ENCODE results near the gene HSPB9.

Gene HSPB9

DNA sequence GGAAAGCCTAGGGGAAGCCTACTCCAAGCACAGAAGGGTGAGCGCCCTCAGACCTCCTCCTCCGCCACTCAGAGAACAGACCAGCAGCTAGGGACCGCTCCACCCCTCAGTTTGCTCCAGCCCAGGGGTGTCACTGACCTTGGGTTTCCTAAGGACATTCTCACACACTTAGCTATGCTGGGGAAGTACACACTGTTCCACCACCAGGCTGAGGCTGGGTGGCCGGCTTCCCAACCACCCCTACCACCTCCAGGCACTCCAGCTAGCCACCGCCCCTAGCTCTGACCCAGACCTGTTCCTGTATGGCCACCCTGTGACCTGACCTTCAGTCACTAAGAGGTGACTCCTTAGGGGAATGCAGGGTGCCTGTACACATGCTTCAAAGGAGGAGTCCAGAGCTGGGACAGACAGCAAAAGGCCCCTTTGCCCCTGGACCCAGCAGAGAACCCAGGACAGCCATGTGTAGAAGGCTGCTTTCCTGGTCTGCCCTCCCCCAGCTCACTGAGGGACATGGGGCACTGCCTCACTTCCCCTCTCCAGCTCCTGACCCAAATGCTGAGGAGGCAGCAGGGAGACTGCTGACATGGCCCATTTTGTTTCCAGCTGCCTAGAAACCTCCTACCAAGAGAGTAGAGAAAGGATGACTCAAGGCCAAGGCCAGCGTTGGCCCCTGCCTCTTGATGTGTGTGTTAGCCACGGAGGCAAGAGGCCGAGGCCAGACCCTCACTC, 6.7 kb downstream of the HSPB9 start:
- H3K27me3 ChIP-seq (replicated peaks; ENCODE audit: control insufficient read depth, insufficient read depth, low read length), result no peaks in the 10 kb centered on the region
- H3K4me3 ChIP-seq (replicated peaks; ENCODE audit: low read depth, low read length), result no peak overlapping the region
- TF ChIP-seq CTCF (IDR thresholded peaks at IDR 0.05; ENCODE audit: insufficient read depth, low read length, poor library complexity, severe bottlenecking), result no peak
- peaks cover 35% of the 10 kb centered on the region for H3K36me3 ChIP-seq (ENCODE audit: control insufficient read depth, insufficient read depth, low read length)
- no peak for DNase-seq (ENCODE audit: extremely low read depth, insufficient read length)

DNA sequence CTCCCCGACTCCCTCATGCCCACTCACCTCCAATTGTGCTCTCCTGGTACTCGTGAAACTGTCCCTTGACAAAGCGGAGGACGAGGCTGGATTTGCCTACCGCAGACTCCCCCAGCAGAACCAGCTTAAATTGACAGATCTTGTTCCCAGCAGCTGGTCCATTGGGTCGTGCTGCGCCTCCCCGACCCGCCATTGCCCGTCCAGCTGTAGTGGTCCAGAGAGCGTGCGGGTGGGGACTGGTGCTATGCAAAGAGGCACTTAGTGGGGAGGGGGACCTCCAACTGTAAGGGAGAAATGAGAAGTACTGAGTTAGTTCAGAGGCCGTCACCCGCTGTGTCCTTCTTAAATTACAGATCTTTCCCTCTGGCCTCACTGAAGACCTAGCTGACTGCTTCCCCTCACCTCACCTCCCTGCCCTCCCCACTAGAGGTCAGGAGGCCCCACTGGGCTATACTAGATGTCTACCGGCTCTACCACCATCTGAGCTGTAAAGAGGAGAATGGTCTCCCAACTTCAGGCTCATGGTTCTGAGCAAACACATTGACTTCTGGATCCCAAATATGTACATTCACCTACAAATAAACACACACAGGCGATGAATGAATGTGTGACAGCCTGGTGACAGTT, 7.8 kb downstream of the HSPB9 start:
- Histone ChIP-seq H3K4me3 (replicated peaks; ENCODE audit: low read depth, low read length) (no peak overlapping the region), H3K27me3 (replicated peaks; ENCODE audit: control insufficient read depth, insufficient read depth, low read length) (no peaks in the 10 kb centered on the region), H3K36me3 (ENCODE audit: control insufficient read depth, insufficient read depth, low read length) (peaks cover 32% of the 10 kb centered on the region)
- no peak for TF ChIP-seq CTCF (IDR thresholded peaks at IDR 0.05; ENCODE audit: insufficient read depth, low read length, poor library complexity, severe bottlenecking)
- no peak for DNase-seq (ENCODE audit: extremely low read depth, insufficient read length)

DNA sequence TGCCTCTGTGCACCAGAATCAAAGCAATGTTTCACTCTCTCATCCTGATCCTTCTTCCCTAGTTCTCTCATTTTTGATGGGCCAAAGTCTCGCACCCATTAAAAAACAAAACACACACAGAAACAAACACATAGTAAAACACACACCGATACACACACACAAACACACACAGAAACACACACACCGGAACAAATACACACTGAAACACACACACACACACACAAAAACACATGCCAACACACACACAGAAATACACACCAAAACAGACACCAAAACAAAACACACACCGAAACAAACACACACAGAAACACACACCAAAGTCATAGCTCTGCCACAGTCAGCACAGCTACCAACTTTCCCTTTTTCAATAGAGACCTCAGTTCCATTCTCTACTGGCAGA, 8.6 kb downstream of the HSPB9 start:
- no peak for DNase-seq (ENCODE audit: extremely low read depth, insufficient read length)
- Histone ChIP-seq H3K36me3 (ENCODE audit: control insufficient read depth, insufficient read depth, low read length) (peaks cover 39% of the 10 kb centered on the region), H3K4me3 (replicated peaks; ENCODE audit: low read depth, low read length) (no peak overlapping the region), H3K27me3 (replicated peaks; ENCODE audit: control insufficient read depth, insufficient read depth, low read length) (no peaks in the 10 kb centered on the region)
- TF ChIP-seq CTCF (IDR thresholded peaks at IDR 0.05; ENCODE audit: insufficient read depth, low read length, poor library complexity, severe bottlenecking), result no peak

DNA sequence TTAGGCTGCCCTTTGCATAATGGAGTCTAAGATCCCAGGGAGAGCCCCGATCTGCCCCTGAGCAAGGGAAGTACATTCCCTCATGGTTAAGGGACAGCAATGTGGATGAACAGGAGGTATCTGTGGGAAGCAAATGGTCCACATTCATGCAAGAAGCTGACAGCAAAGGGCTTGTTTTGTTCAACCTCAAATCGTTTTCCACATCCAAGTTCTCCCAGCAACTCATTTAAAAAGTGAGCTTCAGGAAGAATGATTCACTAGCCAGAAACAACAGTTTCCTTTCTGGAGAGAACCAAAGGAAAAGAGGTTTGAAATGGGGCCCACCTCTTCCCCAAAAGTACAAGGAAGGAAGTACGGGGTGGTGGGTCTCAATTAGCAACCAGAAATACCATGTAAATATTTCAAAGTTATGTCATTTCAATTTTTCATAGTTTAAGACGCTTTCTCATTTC, 9.4 kb downstream of the HSPB9 start:
- Histone ChIP-seq H3K36me3 (ENCODE audit: control insufficient read depth, insufficient read depth, low read length) (peaks cover 35% of the 10 kb centered on the region), H3K4me3 (replicated peaks; ENCODE audit: low read depth, low read length) (no peak overlapping the region), H3K27me3 (replicated peaks; ENCODE audit: control insufficient read depth, insufficient read depth, low read length) (no peaks in the 10 kb centered on the region)
- no peak for DNase-seq (ENCODE audit: extremely low read depth, insufficient read length)
- TF ChIP-seq CTCF (IDR thresholded peaks at IDR 0.05; ENCODE audit: insufficient read depth, low read length, poor library complexity, severe bottlenecking), result no peak

GRCh38 chr17:42132941-42133340, 10.3 kb downstream of the HSPB9 start:
- Histone ChIP-seq H3K27me3 (replicated peaks; ENCODE audit: control insufficient read depth, insufficient read depth, low read length) (no peaks in the 10 kb centered on the region), H3K36me3 (ENCODE audit: control insufficient read depth, insufficient read depth, low read length) (peaks cover 31% of the 10 kb centered on the region), H3K4me3 (replicated peaks; ENCODE audit: low read depth, low read length) (no peak overlapping the region)
- no peak for DNase-seq (ENCODE audit: extremely low read depth, insufficient read length)
- TF ChIP-seq CTCF (IDR thresholded peaks at IDR 0.05; ENCODE audit: insufficient read depth, low read length, poor library complexity, severe bottlenecking), result no peak
